Measurements from ENCODE around the gene AARS1.

- TF ChIP-seq CTCF (optimal IDR thresholded peaks at IDR 0.05 in 1 of 3, IDR thresholded peaks at IDR 0.05 in 1 of 3, conservative IDR thresholded peaks at IDR 0.05 in 1 of 3; ENCODE audit: extremely low read depth in 1 of 3, insufficient read depth in 2 of 3, low read length in 3 of 3) (no peak), EZH2 (IDR thresholded peaks at IDR 0.05; ENCODE audit: low read length) (no peak)
Observed at GRCh38 chr16:70289229-70290094, at the start of gene AARS1.

Measured in keratinocyte (primary cell).